GM12878 (cell line): ENCODE data around the gene LPCAT2. TPM values are rescaled to one million over a fixed set of nuclear protein-coding genes. Genes with fewer than 3 reads are reported as not detected.

Experiments
- ATAC-seq: fragments of 200-7000 bp; cut with Tn5 transposase; 3 replicates; pipeline ENCODE4 v1.9.1; 2020; ENCODE audit warnings: mild to moderate bottlenecking, moderate library complexity
- BruUV-seq: library from RNA; stranded (reverse); fragments of 400-500 nt; replicated peaks from 2 replicates; lab custom pipeline; 2021; lab: Mats Ljungman, UMichigan
- CTCF ChIA-PET: fragments of 300-600 bp; sonication (Branson Sonifier 250); formaldehyde crosslinking; extraction: SDS; loops from one replicate; lab custom pipeline; 2021; ENCODE audit warnings: inconsistent platforms; lab: Yijun Ruan, JAX
- POLR2A ChIA-PET: fragments of 350-600 bp; formaldehyde crosslinking; extraction: SDS; loops from one replicate; lab custom pipeline; 2021; ENCODE audit warnings: inconsistent platforms; lab: Charles Lee
- RAD21 ChIA-PET: fragments of 300-600 bp; sonication (Branson Sonifier 250); formaldehyde crosslinking; loops from one replicate; lab custom pipeline; 2023; ENCODE audit warnings: antibody characterized with exemption; ENCODE audit not compliant: unreplicated experiment; lab: Charles Lee
- SMC1A ChIA-PET: fragments of 300-600 bp; sonication (Branson Sonifier 250); formaldehyde crosslinking; loops from one replicate; lab custom pipeline; 2023; ENCODE audit not compliant: unreplicated experiment, uncharacterized antibody; lab: Charles Lee
- DNase-seq: peaks from one replicate; pipeline ENCODE4 v3.0.0-alpha.2; 2011; ENCODE audit warnings: low read depth, low spot score
- FAIRE-seq: peaks from 3 replicates; lab custom pipeline; 2011; peaks lifted over from hg19 to GRCh38; lab: Jason Lieb, UNC
- H2AFZ ChIP-seq: 2 replicates; pipeline ENCODE4 v1.6.0; 2011; ENCODE audit warnings: low read depth, low read length, control low read depth; ENCODE audit not compliant: control insufficient read depth
- H3K27ac ChIP-seq: 2 replicates; pipeline ENCODE4 v1.5.1; 2011; ENCODE audit warnings: control low read depth; ENCODE audit not compliant: control insufficient read depth, insufficient read depth
- H3K27me3 ChIP-seq, 2 experiments: replicated peaks in 1 of 2; 2 replicates each; pipeline versions ENCODE4 v1.6.0 to v1.6.1; 2011; ENCODE audit warnings: low read length in 1 of 2; ENCODE audit not compliant: control insufficient read depth in 2 of 2, insufficient read depth in 2 of 2
- H3K36me3 ChIP-seq, 2 experiments: 2 replicates each; pipeline ENCODE4 v1.5.1; 2011; ENCODE audit warnings: low read length in 1 of 2; ENCODE audit not compliant: control insufficient read depth in 2 of 2, insufficient read depth in 2 of 2
- H3K4me1 ChIP-seq: 2 replicates; pipeline ENCODE4 v1.6.1; 2011; ENCODE audit warnings: mild to moderate bottlenecking, low read length, moderate library complexity, mixed read lengths; ENCODE audit not compliant: control insufficient read depth, insufficient read depth
- H3K4me2 ChIP-seq: 2 replicates; pipeline ENCODE4 v1.6.0; 2011; ENCODE audit warnings: control low read depth; ENCODE audit not compliant: control insufficient read depth, insufficient read depth
- H3K4me3 ChIP-seq: fragments of 200-600 bp; sonication (generic); 2 replicates; pipeline ENCODE4 v1.5.1; 2016
- H3K79me2 ChIP-seq: 2 replicates; pipeline ENCODE4 v1.6.0; 2011; ENCODE audit warnings: low read length; ENCODE audit not compliant: control insufficient read depth, insufficient read depth
- H3K9ac ChIP-seq: 2 replicates; pipeline ENCODE4 v1.8.0; 2011; ENCODE audit warnings: low read length, control low read depth, mixed read lengths; ENCODE audit not compliant: control insufficient read depth, insufficient read depth
- H3K9me3 ChIP-seq: replicated peaks from 3 replicates; pipeline ENCODE4 v1.5.1; 2011; ENCODE audit warnings: mild to moderate bottlenecking, low read length; ENCODE audit not compliant: control insufficient read depth, insufficient read depth
- H4K20me1 ChIP-seq: 2 replicates; pipeline ENCODE4 v1.6.0; 2011; ENCODE audit not compliant: control insufficient read depth, insufficient read depth
- CUX1 ChIP-seq: IDR thresholded peaks from 2 replicates; pipeline ENCODE4 v1.6.1; 2012; ENCODE audit warnings: improper control_type of control experiment, low read depth, low read length; ENCODE audit not compliant: insufficient replicate concordance
- IRF5 ChIP-seq: fragments of 450-650 bp; IDR thresholded peaks from 2 replicates; pipeline ENCODE4 v1.6.1; 2017; ENCODE audit warnings: borderline replicate concordance
- JUNB ChIP-seq: IDR thresholded peaks from 2 replicates; pipeline ENCODE4 v1.6.1; 2016; ENCODE audit warnings: antibody characterized with exemption, mild to moderate bottlenecking
- MLLT1 ChIP-seq: fragments of 450-650 bp; IDR thresholded peaks from 2 replicates; pipeline ENCODE4 v1.6.1; 2016; ENCODE audit warnings: mild to moderate bottlenecking
- MXI1 ChIP-seq: fragments of 150-350 bp; IDR thresholded peaks from 2 replicates; pipeline ENCODE4 v1.6.1; 2011; ENCODE audit warnings: low read depth, mild to moderate bottlenecking, inconsistent platforms, low read length, improper control_type of control experiment
- NKRF ChIP-seq: fragments of 450-650 bp; conservative IDR thresholded peaks from 2 replicates; pipeline ENCODE4 v1.6.1; 2017; ENCODE audit warnings: mild to moderate bottlenecking, moderate library complexity
- NRF1 ChIP-seq: conservative IDR thresholded peaks from 2 replicates; pipeline ENCODE4 v1.6.1; 2011; ENCODE audit warnings: mild to moderate bottlenecking, low read depth, low read length, improper control_type of control experiment
- RB1 ChIP-seq: fragments of 450-650 bp; formaldehyde crosslinking; IDR thresholded peaks from 2 replicates; pipeline ENCODE4 v1.6.1; 2017; ENCODE audit warnings: mild to moderate bottlenecking, borderline replicate concordance
- SIX5 ChIP-seq: IDR thresholded peaks from 2 replicates; pipeline ENCODE4 v1.6.1; 2011; ENCODE audit warnings: mild to moderate bottlenecking, low read depth, low read length, moderate library complexity; ENCODE audit not compliant: severe bottlenecking
- USF2 ChIP-seq: IDR thresholded peaks from 2 replicates; pipeline ENCODE4 v1.6.1; 2011; ENCODE audit warnings: low read depth, low read length, improper control_type of control experiment, borderline replicate concordance
- ZNF274 ChIP-seq: IDR thresholded peaks from one replicate; pipeline ENCODE4 v1.8.0; 2011; ENCODE audit not compliant: insufficient read length, insufficient read depth
- WGBS: methylation state at CpG from one replicate; pipeline ENCODE4 v1.1.6; 2016; ENCODE audit warnings: low lambda C conversion rate; ENCODE audit not compliant: insufficient replicate concordance, insufficient coverage; ENCODE audit errors: missing lambda C conversion rate; 5-methylcytosine and 5-hydroxymethylcytosine counted together
- in situ Hi-C: fragments of 300-500 bp; cut with MboI; formaldehyde crosslinking; loops from 9 replicates; pipeline ENCODE4 v1.14.3; 2018; ENCODE audit warnings: mixed read lengths
- intact Hi-C: fragments of 100-400 bp; cut with micrococcal nuclease; formaldehyde crosslinking; loops from one replicate; pipeline ENCODE4 v1.14.2; 2022; ENCODE audit not compliant: unreplicated experiment
- polyA plus RNA-seq, 11 experiments: library from polyadenylated mRNA; depleted of rRNA in 4 of 11; unstranded in 6 of 11; stranded (reverse) in 5 of 11; fragments of >200 nt; fragmentation: Nextera tagmentation in 4 of 11; fragmentation: Illumina TruSeq in 1 of 11; extraction: Ambion mirVana in 4 of 11; extraction: Trizol in 1 of 11; gene quantifications; 1 replicate in 1 of 11; 2 replicates in 10 of 11; pipeline versions ENCODE4 v1.2.1 to v1.2.3, GENCODE V29; 2011 to 2016; ENCODE audit warnings: inconsistent platforms in 2 of 11, missing spikeins in 2 of 11, low read depth in 1 of 11
- total RNA-seq, 4 experiments: library from RNA; depleted of rRNA in 3 of 4; stranded (reverse); fragments of >200 nt in 3 of 4; fragmentation: Illumina TruSeq in 1 of 4; extraction: Trizol in 1 of 4; gene quantifications; 2 replicates each; pipeline versions ENCODE4 v1.2.1 to v1.2.3, GENCODE V29; 2013 to 2021

Gene LPCAT2
- total and polyA plus RNA-seq, 10 of the 15 experiments (the other 5 are each of a cell fraction or from before 2014, with no cell fraction given) = 0.01 TPM; not detected in 9

GRCh38 chr16:55592306-55592705 is 83.4 kb downstream of the LPCAT2 start (continued):
- TF ChIP-seq USF2 = no peak

GRCh38 chr16:55597928-55598327 is 89.1 kb downstream of the LPCAT2 start:
- RAD21 ChIA-PET = no interaction called here
- H3K79me2 ChIP-seq = no peaks in the 10 kb centered on the region
- no peak for TF ChIP-seq JUNB
- no peak for TF ChIP-seq MLLT1
- TF ChIP-seq SIX5 = no peak
- no peak for TF ChIP-seq NRF1
- no peak for TF ChIP-seq MXI1
- no peak for TF ChIP-seq IRF5
- TF ChIP-seq RB1 = no peak
- no peak for TF ChIP-seq NKRF
- no peak for TF ChIP-seq ZNF274
- TF ChIP-seq CUX1 = no peak

More at GRCh38 chr16:55597928-55598327, 89.1 kb downstream of the LPCAT2 start:
- Histone ChIP-seq H3K27me3 (no peaks in the 10 kb centered on the region), H2AFZ (no peak overlapping the region), H3K4me2 (no peak overlapping the region), H3K4me1 (no peaks in the 10 kb centered on the region), H3K9ac (no peak overlapping the region), H4K20me1 (no peaks in the 10 kb centered on the region), H3K27ac (no peak overlapping the region), H3K4me3 (no peak overlapping the region), H3K9me3 (no peaks in the 10 kb centered on the region), H3K36me3 (no peaks in the 10 kb centered on the region)
- ATAC-seq (no peak), FAIRE-seq (no peak), DNase-seq (no peak)
- POLR2A ChIA-PET = no interaction called here
- in situ Hi-C loops = no loop called here
- intact Hi-C loops = no loop called here
- SMC1A ChIA-PET = no interaction called here
- WGBS = 40% methylated on average over 4 of the region's 4 CpGs
- no TSS peak for BruUV-seq
- CTCF ChIA-PET = no interaction called here
